ENCODE data around the gene KLF6. TPM values are rescaled to one million over a fixed set of nuclear protein-coding genes. Genes with fewer than 3 reads are reported as not detected.

KLF6 gene
- total and polyA plus RNA-seq, 7 experiments from 2014 or later = 142 to 1,870 (median 168) TPM

DNA sequence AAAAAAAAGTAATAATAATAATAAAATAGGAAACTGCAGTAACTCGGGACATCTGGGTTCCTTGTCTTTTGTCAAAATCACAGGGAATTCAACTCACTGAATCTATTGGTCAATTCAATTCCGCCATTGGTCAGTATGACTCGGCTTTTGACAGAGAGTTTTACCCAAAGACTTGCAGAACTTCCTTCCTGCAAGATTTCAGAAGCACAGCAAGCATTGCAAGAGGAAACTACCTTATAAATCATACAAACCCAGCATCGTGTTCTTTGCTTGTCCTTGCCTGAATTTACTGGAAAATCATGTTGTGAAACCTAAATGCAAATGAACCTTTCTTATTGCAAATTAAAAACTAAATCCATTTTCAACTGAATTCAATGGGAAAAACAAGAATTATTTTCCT, 15.5 kb downstream of the KLF6 start:
- intact Hi-C loops (cut with micrococcal nuclease) = loop anchor here in 1 of 2 donors (10.0 kb wide), 1 partner anchor 475 kb away; no protein-coding TSS in a partner anchor
- no peak overlapping the region for H3K27ac ChIP-seq (ENCODE audit: low read depth, low read length)
- Mint-ChIP-seq H3K27ac (peak overlapping the region in 1 of 9 donors; percentile 17), H3K4me1 (peaks cover 13 to 51% (median 19%) of the 10 kb centered on the region in 7 donors), H3K9me3 (peaks cover 0 to 4% (median 0%) of the 10 kb centered on the region in 11 donors), H3K4me3 (no peak overlapping the region), H3K36me3 (peaks cover 0 to 17% (median 0%) of the 10 kb centered on the region in 5 donors), H3K27me3 (no peaks in the 10 kb centered on the region)
- no peak overlapping the region for H3K4me3 ChIP-seq (ENCODE audit: low read length)
- ChIA-PET POLR2A (interaction anchor here (0.5 to 1.6 kb wide), 2 partner anchors 16 to 31 kb away, joined by 3 to 10 read pairs; partner anchors contain the start of gene KLF6), CTCF (no interaction called here)
- DNase-seq = no peak
- H3K9me3 ChIP-seq (ENCODE audit: control insufficient read depth in 2 of 3, low read length in 3 of 3) = no peaks in the 10 kb centered on the region
- no peaks in the 10 kb centered on the region for H3K27me3 ChIP-seq (ENCODE audit: control insufficient read depth in 2 of 2, insufficient read depth in 2 of 2, low read length in 2 of 2)
- peaks cover 13 to 25% of the 10 kb centered on the region in 2 donors for H3K4me1 ChIP-seq (ENCODE audit: control insufficient read depth in 2 of 2, insufficient read depth in 2 of 2, low read length in 2 of 2)
- ATAC-seq = no peak
- no peaks in the 10 kb centered on the region for H3K36me3 ChIP-seq (ENCODE audit: control insufficient read depth in 2 of 3, insufficient read depth in 3 of 3, low read length in 3 of 3)

DNA sequence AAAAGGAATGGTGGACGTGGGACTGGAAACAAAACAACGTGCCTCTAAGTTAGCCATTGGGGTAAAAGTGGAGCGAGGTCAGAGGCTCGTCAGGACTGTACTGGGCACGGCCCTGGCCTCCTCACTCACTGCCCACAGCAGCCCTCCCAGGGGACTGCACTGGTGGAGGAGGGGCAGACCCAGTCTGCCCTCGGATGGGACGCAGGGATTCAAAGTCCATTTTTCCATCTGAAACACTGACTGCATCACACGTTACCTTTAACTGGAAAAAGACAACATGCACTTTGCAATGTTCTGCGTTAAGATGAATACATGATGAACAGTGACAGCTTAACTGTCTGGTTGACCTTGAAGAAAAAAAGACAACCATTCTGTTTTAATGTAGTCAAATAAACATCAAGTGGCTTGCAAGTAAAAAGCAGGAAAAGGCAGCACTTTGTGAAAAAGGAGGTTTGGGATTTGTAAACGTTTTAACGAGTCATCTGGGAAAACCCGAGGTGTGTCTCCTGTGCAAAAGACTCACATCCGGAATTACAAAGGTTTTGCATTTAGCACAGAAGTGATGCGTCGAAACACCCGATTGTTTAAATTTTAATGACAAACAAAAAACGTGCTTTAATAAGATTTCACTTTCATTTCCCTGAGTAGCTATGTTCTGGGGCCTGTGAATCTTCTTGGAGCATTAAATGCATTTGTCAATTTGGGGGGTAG, 18.8 kb downstream of the KLF6 start:
- Mint-ChIP-seq H3K27me3 (no peaks in the 10 kb centered on the region), H3K4me3 (peak overlapping the region in 3 of 10 donors; percentile 28 to 86 (median 75)), H3K9me3 (peaks cover 0 to 2% (median 0%) of the 10 kb centered on the region in 11 donors), H3K36me3 (peaks cover 0 to 6% (median 0%) of the 10 kb centered on the region in 5 donors), H3K27ac (peak overlapping the region in 3 of 9 donors; percentile 39 to 89 (median 45)), H3K4me1 (peaks cover 17 to 78% (median 30%) of the 10 kb centered on the region in 7 donors)
- no peak overlapping the region for H3K4me3 ChIP-seq (ENCODE audit: low read length)
- H3K4me1 ChIP-seq (ENCODE audit: control insufficient read depth in 2 of 2, insufficient read depth in 2 of 2, low read length in 2 of 2) = peaks cover 20 to 37% of the 10 kb centered on the region in 2 donors
- no peak overlapping the region for H3K27ac ChIP-seq (ENCODE audit: low read depth, low read length)
- H3K27me3 ChIP-seq (ENCODE audit: control insufficient read depth in 2 of 2, insufficient read depth in 2 of 2, low read length in 2 of 2) = no peaks in the 10 kb centered on the region
- ATAC-seq (no peak), DNase-seq (no peak)
- no peaks in the 10 kb centered on the region for H3K36me3 ChIP-seq (ENCODE audit: control insufficient read depth in 2 of 3, insufficient read depth in 3 of 3, low read length in 3 of 3)
- ChIA-PET CTCF (no interaction called here), POLR2A (interaction anchor here (0.7 to 3.2 kb wide), 6 partner anchors 8 to 18 kb away, joined by 3 to 42 read pairs (median 6); partner anchors contain the start of gene KLF6)
- intact Hi-C loops (cut with micrococcal nuclease) = loop anchor here in 1 of 2 donors (10.0 kb wide), 1 partner anchor 479 kb away; no protein-coding TSS in a partner anchor
- H3K9me3 ChIP-seq (ENCODE audit: control insufficient read depth in 2 of 3, low read length in 3 of 3) = no peaks in the 10 kb centered on the region

DNA sequence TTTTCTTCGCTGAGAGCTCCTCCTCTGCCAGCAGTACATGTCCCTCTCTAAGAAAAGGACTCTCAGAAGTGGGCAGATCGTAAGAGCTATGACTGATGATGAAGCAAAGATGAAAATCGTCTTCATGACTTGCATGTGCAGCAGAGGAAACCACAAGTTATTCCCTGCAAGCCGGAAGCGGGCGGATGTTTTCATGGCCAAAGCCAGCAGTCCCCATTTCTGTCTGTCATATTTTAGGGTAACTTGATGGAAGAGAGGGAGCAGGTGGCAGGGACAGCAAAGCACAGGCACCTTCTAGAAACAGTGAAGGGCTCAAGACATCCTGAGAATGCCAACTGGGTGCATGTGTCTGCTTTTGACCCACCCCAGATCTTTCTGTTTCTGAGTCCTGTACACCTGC, 19.9 kb downstream of the KLF6 start:
- no peaks in the 10 kb centered on the region for H3K9me3 ChIP-seq (ENCODE audit: control insufficient read depth in 2 of 3, low read length in 3 of 3)
- ATAC-seq (peak; percentile 73), DNase-seq (peak in 5 of 9 donors; percentile 23 to 59 (median 31))
- CTCF ChIA-PET = interaction anchor here (0.7 kb wide), 1 partner anchor 313 kb away, joined by 3 read pairs; no protein-coding TSS in a partner anchor
- Mint-ChIP-seq H3K4me1 (peaks cover 17 to 82% (median 35%) of the 10 kb centered on the region in 7 donors), H3K36me3 (peaks cover 0 to 10% (median 0%) of the 10 kb centered on the region in 5 donors), H3K27me3 (no peaks in the 10 kb centered on the region), H3K4me3 (peak overlapping the region; percentile 60 to 86 (median 72)), H3K27ac (peak overlapping the region in 7 of 9 donors; percentile 5 to 89 (median 41)), H3K9me3 (peaks cover 0 to 5% (median 0%) of the 10 kb centered on the region in 11 donors)
- intact Hi-C loops (cut with micrococcal nuclease) = loop anchor here (1.0 to 10.0 kb wide), 4 partner anchors 8 to 480 kb away; no protein-coding TSS in a partner anchor
- no peak overlapping the region for H3K27ac ChIP-seq (ENCODE audit: low read depth, low read length)
- no peaks in the 10 kb centered on the region for H3K27me3 ChIP-seq (ENCODE audit: control insufficient read depth in 2 of 2, insufficient read depth in 2 of 2, low read length in 2 of 2)
- H3K4me3 ChIP-seq (ENCODE audit: low read length) = peak overlapping the region; percentile 40
- POLR2A ChIA-PET = interaction anchor here (0.6 to 3.2 kb wide), 10 partner anchors 9 to 313 kb away, joined by 3 to 42 read pairs (median 4); partner anchors contain the start of gene KLF6
- peaks cover 20 to 47% of the 10 kb centered on the region in 2 donors for H3K4me1 ChIP-seq (ENCODE audit: control insufficient read depth in 2 of 2, insufficient read depth in 2 of 2, low read length in 2 of 2)
- H3K36me3 ChIP-seq (ENCODE audit: control insufficient read depth in 2 of 3, insufficient read depth in 3 of 3, low read length in 3 of 3) = no peaks in the 10 kb centered on the region

DNA sequence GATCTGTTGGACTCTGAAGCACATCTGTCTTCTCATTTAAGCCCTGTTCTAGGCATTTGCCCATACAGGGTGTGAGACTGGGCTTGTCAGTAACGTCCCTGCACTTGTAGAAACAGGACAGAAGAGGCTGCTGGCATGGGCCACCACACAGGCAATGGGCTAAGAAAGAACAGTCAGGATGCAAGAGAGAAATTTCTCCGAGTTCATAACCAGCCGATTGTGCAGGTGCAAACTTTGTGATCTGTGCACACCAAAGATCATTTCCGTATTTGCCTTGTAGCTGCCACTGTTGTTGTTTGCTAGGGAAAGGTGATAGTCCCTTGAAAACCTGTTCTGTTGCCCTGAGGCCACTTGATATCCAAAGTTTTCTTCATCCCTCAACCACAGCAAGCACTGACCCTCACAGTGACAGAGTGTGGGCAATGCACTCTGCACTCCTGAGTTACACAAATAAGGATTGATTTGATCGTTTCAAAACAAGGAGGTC, 20.3 kb downstream of the KLF6 start:
- peaks cover 0 to 12% (median 0%) of the 10 kb centered on the region in 5 donors for H3K36me3 Mint-ChIP-seq
- POLR2A ChIA-PET = interaction anchor here (0.6 to 3.2 kb wide), 11 partner anchors 10 to 312 kb away, joined by 3 to 42 read pairs (median 4); partner anchors contain the start of gene KLF6

DNA sequence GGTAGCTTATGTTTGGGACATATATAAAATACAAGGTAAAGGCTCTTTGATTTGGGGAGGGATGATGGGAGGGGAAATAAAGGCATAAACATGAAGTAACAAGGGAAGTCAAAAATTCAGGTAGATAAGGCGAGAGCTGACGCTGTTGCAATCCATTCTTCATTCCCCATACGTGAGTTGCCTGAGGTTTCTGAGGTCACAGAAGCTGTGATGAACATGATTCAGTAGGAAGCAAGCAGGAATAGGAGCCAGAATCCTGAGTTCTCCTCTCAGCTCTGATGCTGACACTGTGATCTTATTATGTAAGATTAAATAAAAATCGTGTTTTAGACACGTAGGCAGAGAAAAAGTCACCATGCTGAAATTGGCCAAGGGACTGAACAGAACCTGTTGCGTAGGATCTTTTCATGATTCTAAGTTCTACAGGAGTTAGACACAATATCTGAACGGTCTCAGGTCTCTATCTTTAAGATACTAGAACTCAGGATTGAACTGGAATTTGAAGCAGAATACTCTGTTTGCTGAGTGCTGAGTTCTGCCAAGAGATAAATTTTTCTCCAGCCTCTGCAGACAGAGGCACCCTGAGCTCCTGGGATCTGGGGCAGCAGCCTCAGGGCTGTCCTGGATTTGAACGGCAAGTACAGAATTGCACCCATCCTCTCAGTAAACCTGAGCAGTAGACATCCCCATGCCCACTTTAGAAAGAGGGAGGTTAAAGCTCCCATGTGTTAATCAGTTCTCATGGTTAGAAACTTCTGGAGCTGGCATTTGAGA, 21.0 kb downstream of the KLF6 start:
- H3K27ac ChIP-seq (ENCODE audit: low read depth, low read length) = no peak overlapping the region
- no peaks in the 10 kb centered on the region for H3K36me3 ChIP-seq (ENCODE audit: control insufficient read depth in 2 of 3, insufficient read depth in 3 of 3, low read length in 3 of 3)
- no peak for ATAC-seq
- peak overlapping the region in 9 of 10 donors; percentile 60 to 86 (median 70) for H3K4me3 Mint-ChIP-seq
- H3K27me3 Mint-ChIP-seq = no peaks in the 10 kb centered on the region
- H3K4me1 ChIP-seq (ENCODE audit: control insufficient read depth in 2 of 2, insufficient read depth in 2 of 2, low read length in 2 of 2) = peaks cover 20 to 57% of the 10 kb centered on the region in 2 donors
- POLR2A ChIA-PET = interaction anchor here (0.6 to 3.2 kb wide), 9 partner anchors 13 to 312 kb away, joined by 3 to 42 read pairs (median 4); partner anchors contain the start of gene KLF6
- no peaks in the 10 kb centered on the region for H3K27me3 ChIP-seq (ENCODE audit: control insufficient read depth in 2 of 2, insufficient read depth in 2 of 2, low read length in 2 of 2)
- H3K9me3 ChIP-seq (ENCODE audit: control insufficient read depth in 2 of 3, low read length in 3 of 3) = no peaks in the 10 kb centered on the region
- CTCF ChIA-PET = interaction anchor here (0.5 kb wide), 1 partner anchor 31 kb away, joined by 3 read pairs; no protein-coding TSS in a partner anchor
- H3K4me1 Mint-ChIP-seq = peaks cover 17 to 84% (median 40%) of the 10 kb centered on the region in 7 donors
- H3K4me3 ChIP-seq (ENCODE audit: low read length) = peak overlapping the region; percentile 40
- peaks cover 0 to 16% (median 0%) of the 10 kb centered on the region in 5 donors for H3K36me3 Mint-ChIP-seq
- intact Hi-C loops (cut with micrococcal nuclease) = loop anchor here (2.0 to 10.0 kb wide), 3 partner anchors 19 to 481 kb away; no protein-coding TSS in a partner anchor
- H3K9me3 Mint-ChIP-seq = peaks cover 0 to 5% (median 0%) of the 10 kb centered on the region in 11 donors
- DNase-seq = no peak
- H3K27ac Mint-ChIP-seq = peak overlapping the region in 3 of 9 donors; percentile 6 to 89 (median 41)

More for the DNA sequence above, 20.3 kb downstream of the KLF6 start:
- no peaks in the 10 kb centered on the region for H3K27me3 ChIP-seq (ENCODE audit: control insufficient read depth in 2 of 2, insufficient read depth in 2 of 2, low read length in 2 of 2)
- peak overlapping the region; percentile 60 to 86 (median 72) for H3K4me3 Mint-ChIP-seq
- H3K4me1 Mint-ChIP-seq = peaks cover 17 to 82% (median 36%) of the 10 kb centered on the region in 7 donors
- no peaks in the 10 kb centered on the region for H3K27me3 Mint-ChIP-seq
- peaks cover 20 to 52% of the 10 kb centered on the region in 2 donors for H3K4me1 ChIP-seq (ENCODE audit: control insufficient read depth in 2 of 2, insufficient read depth in 2 of 2, low read length in 2 of 2)
- H3K27ac Mint-ChIP-seq = peak overlapping the region in 8 of 9 donors; percentile 5 to 89 (median 36)
- ATAC-seq (peak; percentile 14), DNase-seq (no peak)
- H3K27ac ChIP-seq (ENCODE audit: low read depth, low read length) = no peak overlapping the region
- intact Hi-C loops (cut with micrococcal nuclease) = loop anchor here (1.0 to 10.0 kb wide), 4 partner anchors 7 to 480 kb away; no protein-coding TSS in a partner anchor
- no peaks in the 10 kb centered on the region for H3K9me3 ChIP-seq (ENCODE audit: control insufficient read depth in 2 of 3, low read length in 3 of 3)
- H3K9me3 Mint-ChIP-seq = peaks cover 0 to 5% (median 0%) of the 10 kb centered on the region in 11 donors
- H3K4me3 ChIP-seq (ENCODE audit: low read length) = peak overlapping the region; percentile 40
- no peaks in the 10 kb centered on the region for H3K36me3 ChIP-seq (ENCODE audit: control insufficient read depth in 2 of 3, insufficient read depth in 3 of 3, low read length in 3 of 3)
- CTCF ChIA-PET = interaction anchor here (0.5 kb wide), 1 partner anchor 32 kb away, joined by 3 read pairs; no protein-coding TSS in a partner anchor

Measured in naive thymus-derived CD4-positive, alpha-beta T cell (primary cell).